BE2C (cell line): ENCODE measurements around the gene SLC25A2.

ENCODE experiments used
- DNase-seq: peaks from one replicate; pipeline ENCODE4 v3.0.0-alpha.2; 2020
- H3K27me3 ChIP-seq: fragments of 250-450 bp; sonication (Bioruptor Pico); 2 replicates; pipeline ENCODE4 v1.5.1; 2020; ENCODE audit warnings: mild to moderate bottlenecking
- H3K36me3 ChIP-seq: fragments of 250-450 bp; sonication (Bioruptor Pico); 2 replicates; pipeline ENCODE4 v1.5.1; 2020; ENCODE audit warnings: mild to moderate bottlenecking
- H3K4me1 ChIP-seq: fragments of 250-450 bp; sonication (Bioruptor Pico); 2 replicates; pipeline ENCODE4 v1.5.1; 2020
- H3K4me3 ChIP-seq: 2 replicates; pipeline ENCODE4 v1.5.1; 2011; ENCODE audit warnings: low read depth, low read length
- H3K9me3 ChIP-seq: fragments of 250-450 bp; sonication (Bioruptor Pico); 2 replicates; pipeline ENCODE4 v1.5.1; 2020
- CTCF ChIP-seq: IDR thresholded peaks from 2 replicates; pipeline ENCODE4 v1.5.1; 2012; ENCODE audit warnings: mild to moderate bottlenecking, low read depth, low read length

Gene SLC25A2

GRCh38 chr5:141328231-141328630, 24.4 kb upstream of the SLC25A2 start:
- Histone ChIP-seq H3K27me3 (no peaks in the 10 kb centered on the region), H3K4me1 (no peaks in the 10 kb centered on the region), H3K4me3 (no peak overlapping the region), H3K36me3 (no peaks in the 10 kb centered on the region), H3K9me3 (no peaks in the 10 kb centered on the region)
- no peak for TF ChIP-seq CTCF
- no peak for DNase-seq

GRCh38 chr5:141326088-141326854, 22.4 kb upstream of the SLC25A2 start:
- peak; percentile 42 for TF ChIP-seq CTCF
- no peaks in the 10 kb centered on the region for H3K9me3 ChIP-seq
- no peak overlapping the region for H3K4me3 ChIP-seq
- peak; percentile 43 for DNase-seq
- H3K27me3 ChIP-seq = no peaks in the 10 kb centered on the region
- H3K4me1 ChIP-seq = no peaks in the 10 kb centered on the region
- H3K36me3 ChIP-seq = no peaks in the 10 kb centered on the region

- Histone ChIP-seq H3K9me3 (peaks cover 11% of the 10 kb centered on the region), H3K36me3 (peaks cover 28% of the 10 kb centered on the region), H3K27me3 (no peaks in the 10 kb centered on the region), H3K4me3 (no peak overlapping the region), H3K4me1 (no peaks in the 10 kb centered on the region)
- no peak for TF ChIP-seq CTCF
- no peak for DNase-seq
Observed at GRCh38 chr5:141322261-141322660, 18.4 kb upstream of the SLC25A2 start.

- H3K27me3 ChIP-seq = no peaks in the 10 kb centered on the region
Observed at GRCh38 chr5:141320225-141321169, 16.6 kb upstream of the SLC25A2 start, which contains the start of gene TAF7. TAF7 (minus strand) TSS chr5:141320784; CDS start chr5:141320044, 740 bp downstream.

GRCh38 chr5:141319699-141320098, 15.8 kb upstream of the SLC25A2 start:
- Histone ChIP-seq H3K9me3 (peaks cover 11% of the 10 kb centered on the region), H3K27me3 (no peaks in the 10 kb centered on the region), H3K4me3 (peak overlapping the region; percentile 100), H3K36me3 (peaks cover 53% of the 10 kb centered on the region), H3K4me1 (no peaks in the 10 kb centered on the region)
- no peak for TF ChIP-seq CTCF
- DNase-seq = no peak

More at GRCh38 chr5:141320225-141321169, 16.6 kb upstream of the SLC25A2 start, which contains the start of gene TAF7:
- peak; percentile 93 for TF ChIP-seq CTCF
- DNase-seq = peak; percentile 96
- peak within 1 kb of the TSS; percentile 100 for H3K4me3 ChIP-seq
- peaks cover 45% of the 10 kb centered on the region for H3K36me3 ChIP-seq
- H3K9me3 ChIP-seq = peaks cover 11% of the 10 kb centered on the region
- H3K4me1 ChIP-seq = no peaks in the 10 kb centered on the region
